Osteoblast (primary cell): ENCODE data around the gene RHD. TPM values are rescaled to one million over a fixed set of nuclear protein-coding genes. Genes with fewer than 3 reads are reported as not detected.
A peak's percentile ranks its signal among the peaks of the same experiment; 100 is the strongest.

ENCODE experiments used
- DNase-seq: peaks from one replicate; pipeline ENCODE4 v3.0.0; 2011; ENCODE audit warnings: low spot score, mixed read lengths; ENCODE audit not compliant: insufficient read length; ENCODE audit errors: missing footprints
- H2AFZ ChIP-seq: 2 replicates; pipeline ENCODE4 v1.6.0; 2011; ENCODE audit warnings: mild to moderate bottlenecking, low read length
- H3K27ac ChIP-seq: 2 replicates; pipeline ENCODE4 v1.5.1; 2011; ENCODE audit warnings: mild to moderate bottlenecking, low read depth, low read length, moderate library complexity
- H3K27me3 ChIP-seq: 2 replicates; pipeline ENCODE4 v1.6.0; 2012; ENCODE audit warnings: mild to moderate bottlenecking, control low read depth, inconsistent platforms, low read length, moderate library complexity; ENCODE audit not compliant: insufficient read depth
- H3K36me3 ChIP-seq: 2 replicates; pipeline ENCODE4 v1.5.1; 2011; ENCODE audit warnings: mild to moderate bottlenecking, low read length, control low read depth, moderate library complexity; ENCODE audit not compliant: insufficient read depth
- H3K4me1 ChIP-seq: 2 replicates; pipeline ENCODE4 v1.5.1; 2011; ENCODE audit warnings: mild to moderate bottlenecking, low read length, control low read depth, moderate library complexity; ENCODE audit not compliant: insufficient read depth
- H3K4me2 ChIP-seq: 2 replicates; pipeline ENCODE4 v1.6.0; 2011; ENCODE audit warnings: mild to moderate bottlenecking, low read length; ENCODE audit not compliant: insufficient read depth
- H3K4me3 ChIP-seq: fragments of 200-600 bp; sonication (generic); 3 replicates; pipeline ENCODE4 v1.5.1; 2012; ENCODE audit warnings: mild to moderate bottlenecking, low read length, inconsistent platforms; ENCODE audit not compliant: insufficient read depth
- H3K79me2 ChIP-seq: 2 replicates; pipeline ENCODE4 v1.6.0; 2012; ENCODE audit warnings: mild to moderate bottlenecking, low read length, control low read depth, inconsistent platforms; ENCODE audit not compliant: insufficient read depth
- H3K9me3 ChIP-seq: 2 replicates; pipeline ENCODE4 v1.5.1; 2011; ENCODE audit warnings: low read depth, low read length, control low read depth
- H4K20me1 ChIP-seq: 2 replicates; pipeline ENCODE4 v1.6.0; 2012; ENCODE audit warnings: mild to moderate bottlenecking, low read length, control low read depth; ENCODE audit not compliant: insufficient read depth
- total RNA-seq: library from RNA; depleted of rRNA; stranded (reverse); fragments of >200 nt; gene quantifications from 2 replicates; pipeline ENCODE4 v1.2.3, GENCODE V29; 2012
- TF ChIP-seq, protein P1 (sequence below): IDR thresholded peaks from 2 replicates; pipeline ENCODE4 v1.5.1; 2011; ENCODE audit warnings: mild to moderate bottlenecking, low read depth, low read length, moderate library complexity; ENCODE audit errors: extremely low read depth

Gene RHD
- total RNA-seq, 1 donor: not detected

DNA sequence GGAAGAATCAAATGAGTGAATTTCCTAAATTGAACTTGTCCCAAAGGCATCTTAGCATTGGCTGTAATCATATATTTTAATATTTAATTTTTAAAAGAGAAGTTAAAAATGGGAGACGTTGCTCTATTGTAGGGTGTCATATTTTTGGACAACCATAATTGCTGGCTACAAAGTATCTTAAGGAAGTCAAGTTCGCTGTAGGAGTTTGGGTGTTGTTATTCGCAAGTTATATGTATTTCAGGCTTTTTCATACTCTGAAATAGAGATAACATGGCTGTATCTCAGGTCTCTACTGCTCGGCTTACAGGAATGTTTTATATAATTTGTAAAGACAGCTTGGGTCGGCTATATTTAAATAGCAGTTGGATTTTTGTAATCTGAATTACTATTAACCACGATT is 66.7 kb downstream of the RHD start:
- Histone ChIP-seq H3K4me2 (peak overlapping the region; percentile 87), H3K79me2 (peaks cover 64% of the 10 kb centered on the region), H3K4me3 (peak overlapping the region; percentile 98), H2AFZ (peak overlapping the region; percentile 89), H4K20me1 (peaks cover 2% of the 10 kb centered on the region), H3K36me3 (peaks cover 8% of the 10 kb centered on the region), H3K27ac (peak overlapping the region; percentile 89), H3K4me1 (peaks cover 37% of the 10 kb centered on the region), H3K27me3 (no peaks in the 10 kb centered on the region), H3K9me3 (no peaks in the 10 kb centered on the region)
- TF ChIP-seq, protein P1, sequence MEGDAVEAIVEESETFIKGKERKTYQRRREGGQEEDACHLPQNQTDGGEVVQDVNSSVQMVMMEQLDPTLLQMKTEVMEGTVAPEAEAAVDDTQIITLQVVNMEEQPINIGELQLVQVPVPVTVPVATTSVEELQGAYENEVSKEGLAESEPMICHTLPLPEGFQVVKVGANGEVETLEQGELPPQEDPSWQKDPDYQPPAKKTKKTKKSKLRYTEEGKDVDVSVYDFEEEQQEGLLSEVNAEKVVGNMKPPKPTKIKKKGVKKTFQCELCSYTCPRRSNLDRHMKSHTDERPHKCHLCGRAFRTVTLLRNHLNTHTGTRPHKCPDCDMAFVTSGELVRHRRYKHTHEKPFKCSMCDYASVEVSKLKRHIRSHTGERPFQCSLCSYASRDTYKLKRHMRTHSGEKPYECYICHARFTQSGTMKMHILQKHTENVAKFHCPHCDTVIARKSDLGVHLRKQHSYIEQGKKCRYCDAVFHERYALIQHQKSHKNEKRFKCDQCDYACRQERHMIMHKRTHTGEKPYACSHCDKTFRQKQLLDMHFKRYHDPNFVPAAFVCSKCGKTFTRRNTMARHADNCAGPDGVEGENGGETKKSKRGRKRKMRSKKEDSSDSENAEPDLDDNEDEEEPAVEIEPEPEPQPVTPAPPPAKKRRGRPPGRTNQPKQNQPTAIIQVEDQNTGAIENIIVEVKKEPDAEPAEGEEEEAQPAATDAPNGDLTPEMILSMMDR: no peak
- DNase-seq: peak; percentile 59

DNA sequence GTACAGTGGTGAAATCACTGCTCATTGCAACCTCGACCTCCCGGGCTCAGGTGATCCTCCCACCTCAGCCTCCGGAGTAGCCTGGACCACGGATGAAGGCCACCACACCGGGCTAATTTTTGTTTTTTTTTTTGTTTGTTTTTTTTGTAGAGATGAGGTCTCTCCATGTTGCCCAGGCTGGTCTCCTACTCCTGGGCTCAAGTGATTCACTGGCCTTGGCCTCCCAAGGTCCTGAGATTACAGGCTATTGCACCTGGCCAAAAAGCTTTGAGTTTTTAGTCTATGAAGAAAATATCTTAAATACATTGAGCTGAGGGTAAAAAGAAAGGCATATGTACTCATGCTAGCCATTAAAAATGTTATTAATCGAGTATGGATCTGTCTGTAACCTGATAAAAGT is 69.4 kb downstream of the RHD start:
- TF ChIP-seq, protein P1: no peak

DNA sequence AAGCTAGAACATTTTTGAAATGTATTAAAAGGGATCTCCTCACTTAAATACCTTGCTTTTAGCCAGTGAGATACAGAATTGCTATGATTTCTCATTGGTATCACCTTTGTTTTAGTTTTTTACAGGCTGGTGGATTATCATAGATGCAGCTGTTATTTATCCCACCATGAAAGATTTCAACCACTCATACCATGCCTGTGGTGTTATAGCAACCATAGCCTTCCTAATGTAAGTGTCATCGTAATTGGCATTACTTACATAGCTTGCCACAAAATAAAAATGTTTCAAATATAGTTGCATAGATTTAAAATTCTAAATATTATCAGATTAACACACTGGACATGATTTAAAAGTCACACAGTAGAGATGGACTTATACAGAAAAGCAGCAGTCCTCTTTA is 70.5 kb downstream of the RHD start:
- peak overlapping the region; percentile 74 for H3K27ac ChIP-seq
- H3K4me3 ChIP-seq: no peak overlapping the region
- peaks cover 90% of the 10 kb centered on the region for H3K79me2 ChIP-seq

More for the DNA sequence above, 69.4 kb downstream of the RHD start:
- Histone ChIP-seq H3K4me1 (peaks cover 46% of the 10 kb centered on the region), H4K20me1 (peaks cover 7% of the 10 kb centered on the region), H3K4me2 (peak overlapping the region; percentile 45), H3K9me3 (no peaks in the 10 kb centered on the region), H2AFZ (no peak overlapping the region), H3K4me3 (no peak overlapping the region), H3K36me3 (peaks cover 24% of the 10 kb centered on the region), H3K27me3 (no peaks in the 10 kb centered on the region), H3K79me2 (peaks cover 81% of the 10 kb centered on the region), H3K27ac (peak overlapping the region; percentile 74)
- no peak for DNase-seq

DNA sequence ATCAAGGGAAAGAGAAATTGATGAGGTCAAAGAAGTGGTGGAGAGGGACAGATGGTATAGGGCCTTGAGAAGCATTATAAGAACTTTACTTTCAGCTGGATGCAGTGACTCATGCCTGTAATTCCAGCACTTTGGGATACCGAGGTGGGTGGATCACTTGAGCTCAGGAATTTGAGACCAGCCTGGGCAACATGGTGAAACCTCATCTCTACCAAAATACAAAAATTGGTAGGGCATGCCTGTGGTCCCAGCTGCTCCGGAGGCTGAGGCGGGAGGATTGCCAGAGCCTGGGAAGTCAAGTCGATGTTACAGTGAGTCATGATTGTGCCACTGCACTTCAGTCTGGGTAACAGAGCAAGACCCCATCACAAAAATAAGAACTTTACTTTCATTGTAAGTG is 71.6 kb downstream of the RHD start:
- Histone ChIP-seq H3K4me1 (peaks cover 46% of the 10 kb centered on the region), H3K36me3 (peaks cover 43% of the 10 kb centered on the region), H3K4me2 (peak overlapping the region; percentile 54), H3K9me3 (no peaks in the 10 kb centered on the region), H3K4me3 (peak overlapping the region; percentile 21), H2AFZ (no peak overlapping the region), H3K27ac (peak overlapping the region; percentile 74), H3K79me2 (peaks cover 91% of the 10 kb centered on the region), H3K27me3 (no peaks in the 10 kb centered on the region), H4K20me1 (peaks cover 9% of the 10 kb centered on the region)
- no peak for DNase-seq
- TF ChIP-seq, protein P1: no peak

More for the DNA sequence above, 70.5 kb downstream of the RHD start:
- Histone ChIP-seq H3K27me3 (no peaks in the 10 kb centered on the region), H4K20me1 (peaks cover 7% of the 10 kb centered on the region), H3K9me3 (no peaks in the 10 kb centered on the region), H3K36me3 (peaks cover 34% of the 10 kb centered on the region), H3K4me2 (no peak overlapping the region), H3K4me1 (peaks cover 46% of the 10 kb centered on the region), H2AFZ (no peak overlapping the region)
- no peak for DNase-seq
- TF ChIP-seq, protein P1: no peak
